Placental epithelial cell (primary cell): ENCODE results near the gene PPP2R2D. TPM values are rescaled to one million over a fixed set of nuclear protein-coding genes. Genes with fewer than 3 reads are reported as not detected.

Experiments
- total RNA-seq: library from RNA; depleted of rRNA; stranded (reverse); fragments of >200 nt; gene quantifications from 2 replicates; pipeline ENCODE4 v1.2.3, GENCODE V29; 2012

The PPP2R2D gene
- 18.8 and 28.7 TPM in 2 replicates for total RNA-seq

DNA sequence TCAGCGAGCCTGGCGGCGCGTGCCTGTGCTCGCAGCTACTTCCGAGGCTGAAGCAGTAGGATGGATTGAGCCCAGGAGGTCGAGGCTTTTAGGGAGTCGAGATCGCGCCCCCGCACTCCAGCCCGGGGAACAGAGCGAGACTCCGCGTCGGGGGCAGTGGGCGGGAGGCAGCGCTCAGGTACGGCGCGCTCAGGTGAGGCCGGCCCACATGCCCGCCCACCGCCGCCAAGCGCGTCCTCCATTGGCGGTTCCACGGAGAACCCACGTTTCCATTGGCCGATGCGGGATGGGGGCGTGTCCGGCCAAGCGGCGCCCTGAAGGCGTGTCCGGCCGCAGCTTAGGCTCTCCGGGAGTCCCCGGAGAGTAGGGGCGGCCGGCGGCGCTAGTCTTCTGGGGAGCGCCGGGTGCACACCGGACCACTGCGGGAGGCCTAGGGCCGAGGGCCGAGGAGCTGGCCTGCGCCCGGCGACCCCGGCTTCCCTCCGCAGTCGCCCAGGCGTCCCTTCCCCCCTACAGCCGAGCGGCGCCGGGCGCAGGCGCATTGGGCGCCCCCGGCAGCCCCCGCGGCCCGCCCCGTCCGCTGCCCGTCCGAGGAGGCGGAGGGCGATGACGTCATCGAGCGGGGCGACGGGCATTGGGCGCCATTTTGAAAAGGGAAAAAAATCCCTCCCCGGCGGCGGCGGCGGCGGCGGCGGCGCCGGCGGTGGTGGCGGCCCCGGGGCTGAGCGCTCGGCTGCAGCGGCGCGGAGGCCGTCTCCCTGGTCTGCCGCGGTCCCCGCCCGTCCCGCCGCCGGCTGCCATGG, at the start of gene PPP2R2D:
TSS of gene PPP2R2D (plus strand) at position 659 of the 803 bp plus-strand sequence. CDS start at position 800, 141 bp downstream.

DNA sequence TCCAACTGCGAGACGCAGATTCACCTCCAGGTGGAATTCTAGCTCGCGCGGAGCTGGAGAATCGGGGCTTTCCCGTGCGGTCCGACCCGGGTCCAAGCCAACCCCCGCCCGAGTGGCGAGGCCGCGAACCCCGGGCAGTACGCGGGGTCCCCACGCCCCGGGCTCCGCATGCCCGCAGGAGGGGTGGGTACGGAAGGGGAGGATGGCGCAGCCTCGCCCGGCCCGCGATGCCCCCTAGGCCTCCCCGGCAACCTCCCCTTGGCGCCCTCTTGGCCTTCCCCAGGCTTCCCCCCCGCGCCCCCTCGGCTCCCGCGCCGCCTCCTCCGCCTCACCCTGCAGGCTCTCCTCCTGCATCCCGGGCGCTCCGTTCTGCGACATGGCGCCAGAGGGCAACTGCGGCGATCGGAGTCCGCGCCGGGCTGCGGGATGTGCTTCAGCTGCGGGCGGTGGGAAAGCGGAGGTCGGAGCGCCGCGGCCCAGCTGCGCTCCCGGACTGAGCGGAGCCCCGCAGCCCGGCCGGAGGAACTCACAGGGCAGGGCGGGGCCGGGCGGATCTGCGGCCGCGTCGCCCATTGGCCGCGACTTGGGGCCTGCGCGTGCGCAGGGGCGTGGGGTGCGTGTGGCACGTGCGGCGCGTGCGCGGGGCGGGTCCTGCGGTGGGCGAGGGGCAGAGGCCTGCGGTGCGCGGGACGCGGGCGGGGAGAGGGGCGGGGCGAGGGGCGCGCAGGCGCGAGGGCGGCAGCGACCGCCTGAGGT, 80.8 kb downstream of the PPP2R2D start, which contains the start of gene BNIP3:
TSS of gene BNIP3 (minus strand) at position 495 of the 756 bp plus-strand sequence. CDS start at position 378, 117 bp downstream.

Other genes starting within 250 kb of the PPP2R2D start
- gene BNIP3, start 80.9 kb downstream of the PPP2R2D start, total RNA-seq, result 35.7 and 98.0 TPM in 2 replicates
- under 0.01 TPM in 2 replicates for gene JAKMIP3, start 164.9 kb downstream of the PPP2R2D start, total RNA-seq